Lung (tissue), 12 donors: ENCODE results near the gene PLEKHA6. TPM values are rescaled to one million over a fixed set of nuclear protein-coding genes. Genes with fewer than 3 reads are reported as not detected.

Experiments
- ATAC-seq: fragments of 200-7000 bp; cut with Tn5 transposase; one replicate; pipeline ENCODE4 v1.9.1; 2020; ENCODE audit warnings: moderate number of reproducible peaks; ENCODE audit not compliant: insufficient read depth, low FRiP score
- DNase-seq, 3 donors: peaks; one replicate each; pipeline ENCODE4 v3.0.0-alpha.2; 2013 to 2017
- H3K27ac ChIP-seq, 2 donors: one replicate each; pipeline ENCODE4 v1.5.1; 2013; ENCODE audit warnings: mild to moderate bottlenecking in 2 of 2, moderate library complexity in 2 of 2, control low read depth in 1 of 2, inconsistent platforms in 1 of 2, low read depth in 1 of 2, low read length in 1 of 2
- H3K27me3 ChIP-seq, 3 donors: one replicate each; pipeline ENCODE4 v1.5.1; 2013; ENCODE audit warnings: low read length in 2 of 3; ENCODE audit not compliant: control insufficient read depth in 3 of 3, insufficient read depth in 3 of 3
- H3K36me3 ChIP-seq, 4 donors: one replicate each; pipeline ENCODE4 v1.5.1; 2013; ENCODE audit warnings: low read length in 4 of 4, mild to moderate bottlenecking in 1 of 4, moderate library complexity in 1 of 4; ENCODE audit not compliant: control insufficient read depth in 4 of 4, insufficient read depth in 4 of 4
- H3K4me1 ChIP-seq, 5 donors: one replicate each; pipeline ENCODE4 v1.5.1; 2013; ENCODE audit warnings: low read length in 5 of 5, mild to moderate bottlenecking in 2 of 5, moderate library complexity in 1 of 5; ENCODE audit not compliant: control insufficient read depth in 5 of 5, insufficient read depth in 5 of 5
- H3K4me3 ChIP-seq: one replicate; pipeline ENCODE4 v1.5.1; 2013; ENCODE audit warnings: mild to moderate bottlenecking, control low read depth, moderate library complexity
- H3K9ac ChIP-seq, 2 donors: one replicate each; pipeline ENCODE4 v1.5.1; 2013; ENCODE audit warnings: low read length in 2 of 2, control low read depth in 1 of 2; ENCODE audit not compliant: insufficient read depth in 1 of 2
- H3K9me3 ChIP-seq, 4 donors: one replicate each; pipeline ENCODE4 v1.5.1; 2013; ENCODE audit warnings: low read length in 3 of 4, mild to moderate bottlenecking in 1 of 4, moderate library complexity in 1 of 4; ENCODE audit not compliant: control insufficient read depth in 4 of 4, insufficient read depth in 3 of 4
- CTCF ChIP-seq: IDR thresholded peaks from 2 replicates; pipeline ENCODE4 v1.5.1; 2012; ENCODE audit warnings: mild to moderate bottlenecking; ENCODE audit errors: control extremely low read depth, extremely low read depth
- WGBS, 2 donors: extraction: QIAGEN DNeasy Blood & Tissue Kit; methylation state at CpG; one replicate each; pipeline ENCODE4 v1.1.7; 2013; 5-methylcytosine and 5-hydroxymethylcytosine counted together
- polyA plus RNA-seq, 2 donors: library from polyadenylated mRNA; stranded (reverse); fragments of 200-250 nt; gene quantifications; one replicate each; pipeline ENCODE4 v1.2.1, GENCODE V29; 2013
- total RNA-seq, 2 donors: library from RNA; depleted of rRNA in 1 of 2; stranded (reverse); fragments of >200 nt in 1 of 2; gene quantifications; one replicate each; pipeline ENCODE4 v1.2.1, GENCODE V29; 2014 to 2021
- donor health status: control.
- donor health status: control.
- donor health status: Bipolar disorder and iron deficiency.
- donor health status: healthy.
- donor health status: DM: yes; HTN: yes; CAD: no.

The PLEKHA6 gene
- total and polyA plus RNA-seq, 4 donors, result 0.88 to 10.5 (median 3.3) TPM

DNA sequence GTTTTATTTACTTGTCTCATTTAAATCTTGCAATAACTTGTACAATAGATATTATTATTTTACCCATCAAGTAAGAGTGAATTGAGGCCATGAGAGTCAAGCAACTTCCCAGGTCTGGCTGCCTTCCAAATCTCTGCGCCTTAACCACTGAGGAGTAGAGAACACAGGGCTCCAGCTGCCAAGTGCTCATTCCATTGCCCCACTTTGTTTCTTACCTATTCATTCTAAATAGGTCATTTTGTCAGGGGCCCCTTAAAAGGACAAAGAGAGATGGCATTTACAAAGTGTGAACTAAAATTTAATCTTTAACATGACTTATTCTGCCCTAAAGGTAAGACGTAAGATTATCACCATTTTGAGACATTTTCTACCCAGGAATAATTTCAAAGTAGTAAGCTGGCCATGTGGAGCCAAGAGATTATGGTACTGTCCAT, 48.4 kb upstream of the PLEKHA6 start:
- WGBS, 2 donors, result 0% methylated on average over 2 of the region's 2 CpGs
- ATAC-seq, result no peak
- TF ChIP-seq CTCF, result no peak
- peak overlapping the region; percentile 54 for H3K4me3 ChIP-seq
- H3K4me1 ChIP-seq, result peaks cover 0 to 26% (median 5%) of the 10 kb centered on the region in 5 donors
- DNase-seq, result peak; percentile 69 to 86 (median 78)
- H3K9me3 ChIP-seq, result no peaks in the 10 kb centered on the region
- H3K27me3 ChIP-seq, result no peaks in the 10 kb centered on the region
- peak overlapping the region in 1 of 2 donors; percentile 10 for H3K27ac ChIP-seq
- H3K36me3 ChIP-seq, result peaks cover 8 to 24% (median 12%) of the 10 kb centered on the region in 4 donors
- peak overlapping the region; percentile 68 to 89 for H3K9ac ChIP-seq

DNA sequence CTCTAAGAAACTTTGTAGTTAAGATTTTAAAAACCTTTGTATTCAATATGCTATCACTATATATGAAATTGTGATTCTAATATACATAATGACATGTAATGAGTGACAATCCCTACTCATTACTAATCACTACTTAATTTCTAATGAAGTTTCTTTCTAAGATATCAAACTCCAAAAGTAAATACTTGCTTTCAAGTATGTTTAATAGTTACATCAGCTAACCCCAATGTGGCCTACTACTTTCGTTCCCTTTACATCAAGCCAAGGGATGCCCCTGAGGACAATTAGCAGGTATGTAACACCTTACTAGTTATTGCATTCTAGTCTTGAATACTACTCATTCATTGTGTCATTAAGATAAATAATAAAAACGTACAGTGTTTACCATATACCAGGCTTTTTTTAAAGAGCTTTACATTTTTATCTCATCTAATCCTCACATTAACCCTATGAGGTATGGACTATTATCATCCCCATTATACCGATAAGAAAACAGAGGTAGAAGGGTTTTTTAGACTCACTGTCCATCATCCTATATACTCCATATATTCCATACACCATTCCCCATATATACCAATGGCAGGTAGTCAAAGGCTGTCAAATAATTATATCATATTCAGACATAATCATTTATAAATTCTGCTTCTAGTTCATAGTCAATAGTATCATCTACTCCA, 47.7 kb upstream of the PLEKHA6 start:
- H3K27ac ChIP-seq, result no peak overlapping the region
- peak overlapping the region in 1 of 2 donors; percentile 89 for H3K9ac ChIP-seq
- WGBS, 2 donors, result 1 to 4% methylated on average over 3 of the region's 3 CpGs
- ATAC-seq, result no peak
- H3K4me1 ChIP-seq, result peaks cover 0 to 26% (median 3%) of the 10 kb centered on the region in 5 donors
- TF ChIP-seq CTCF, result no peak
- DNase-seq, result peak in 1 of 3 donors; percentile 13
- peaks cover 8 to 25% (median 12%) of the 10 kb centered on the region in 4 donors for H3K36me3 ChIP-seq
- H3K4me3 ChIP-seq, result peak overlapping the region; percentile 50
- H3K9me3 ChIP-seq, result no peaks in the 10 kb centered on the region
- no peaks in the 10 kb centered on the region for H3K27me3 ChIP-seq

GRCh38 chr1:204406621-204407020, 46.9 kb upstream of the PLEKHA6 start:
- H3K4me1 ChIP-seq, result peaks cover 0 to 26% (median 3%) of the 10 kb centered on the region in 5 donors
- no peak for DNase-seq
- H3K9ac ChIP-seq, result no peak overlapping the region
- no peaks in the 10 kb centered on the region for H3K27me3 ChIP-seq
- H3K4me3 ChIP-seq, result no peak overlapping the region
- peaks cover 8 to 26% (median 13%) of the 10 kb centered on the region in 4 donors for H3K36me3 ChIP-seq
- H3K9me3 ChIP-seq, result no peaks in the 10 kb centered on the region
- WGBS, 2 donors, result 61 to 70% methylated on average over 4 of the region's 4 CpGs
- no peak overlapping the region for H3K27ac ChIP-seq
- ATAC-seq, result no peak
- TF ChIP-seq CTCF, result no peak

- DNase-seq, result no peak
- Histone ChIP-seq H3K27me3 (no peaks in the 10 kb centered on the region), H3K4me1 (peaks cover 0 to 26% (median 3%) of the 10 kb centered on the region in 5 donors), H3K9me3 (no peaks in the 10 kb centered on the region), H3K27ac (no peak overlapping the region), H3K4me3 (no peak overlapping the region), H3K36me3 (peaks cover 8 to 28% (median 11%) of the 10 kb centered on the region in 4 donors), H3K9ac (no peak overlapping the region)
- no peak for TF ChIP-seq CTCF
- ATAC-seq, result no peak
- WGBS, 2 donors, result 42 to 59% methylated on average over 2 of the region's 2 CpGs
Observed at GRCh38 chr1:204405988-204406387, 46.3 kb upstream of the PLEKHA6 start.
